ENCODE data around the gene TATDN2. TPM values are rescaled to one million over a fixed set of nuclear protein-coding genes. Genes with fewer than 3 reads are reported as not detected.

Gene TATDN2
- total RNA-seq, 2 donors from 2014 or later, result 9.8 to 14.3 TPM

- TF ChIP-seq, protein P1, sequence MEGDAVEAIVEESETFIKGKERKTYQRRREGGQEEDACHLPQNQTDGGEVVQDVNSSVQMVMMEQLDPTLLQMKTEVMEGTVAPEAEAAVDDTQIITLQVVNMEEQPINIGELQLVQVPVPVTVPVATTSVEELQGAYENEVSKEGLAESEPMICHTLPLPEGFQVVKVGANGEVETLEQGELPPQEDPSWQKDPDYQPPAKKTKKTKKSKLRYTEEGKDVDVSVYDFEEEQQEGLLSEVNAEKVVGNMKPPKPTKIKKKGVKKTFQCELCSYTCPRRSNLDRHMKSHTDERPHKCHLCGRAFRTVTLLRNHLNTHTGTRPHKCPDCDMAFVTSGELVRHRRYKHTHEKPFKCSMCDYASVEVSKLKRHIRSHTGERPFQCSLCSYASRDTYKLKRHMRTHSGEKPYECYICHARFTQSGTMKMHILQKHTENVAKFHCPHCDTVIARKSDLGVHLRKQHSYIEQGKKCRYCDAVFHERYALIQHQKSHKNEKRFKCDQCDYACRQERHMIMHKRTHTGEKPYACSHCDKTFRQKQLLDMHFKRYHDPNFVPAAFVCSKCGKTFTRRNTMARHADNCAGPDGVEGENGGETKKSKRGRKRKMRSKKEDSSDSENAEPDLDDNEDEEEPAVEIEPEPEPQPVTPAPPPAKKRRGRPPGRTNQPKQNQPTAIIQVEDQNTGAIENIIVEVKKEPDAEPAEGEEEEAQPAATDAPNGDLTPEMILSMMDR (IDR thresholded peaks at IDR 0.05), result no peak
- Histone ChIP-seq H3K4me1 (no peaks in the 10 kb centered on the region), H3K36me3 (no peaks in the 10 kb centered on the region), H3K9me3 (no peaks in the 10 kb centered on the region), H3K27me3 (no peaks in the 10 kb centered on the region), H3K4me3 (no peak overlapping the region), H3K27ac (no peak overlapping the region)
- no peak for DNase-seq (ENCODE audit: low spot score)
Measured at GRCh38 chr3:10232137-10232536, 16.1 kb upstream of the TATDN2 start.

DNA sequence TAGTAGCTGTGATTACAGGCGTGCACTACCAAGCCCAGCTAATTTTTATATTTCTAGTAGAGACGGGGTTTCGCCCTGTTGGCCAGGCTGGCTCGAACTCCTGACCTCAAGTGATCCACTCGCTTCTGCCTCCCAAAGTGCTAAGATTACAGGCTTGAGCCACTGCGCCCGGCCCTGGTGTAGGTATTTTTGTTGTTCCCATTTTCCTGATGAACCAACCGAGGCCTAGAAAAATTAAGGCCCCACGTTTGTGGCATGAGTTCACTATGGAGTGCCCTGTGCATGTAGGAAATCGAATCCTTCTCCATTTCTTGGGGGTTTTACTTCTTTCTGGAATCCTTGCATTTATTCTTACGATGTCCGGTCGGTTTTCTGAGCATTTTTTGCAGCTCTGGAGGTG lies 14.3 kb upstream of the TATDN2 start:
- Histone ChIP-seq H3K4me3 (no peak overlapping the region), H3K9me3 (no peaks in the 10 kb centered on the region), H3K27ac (no peak overlapping the region), H3K4me1 (no peaks in the 10 kb centered on the region), H3K36me3 (no peaks in the 10 kb centered on the region), H3K27me3 (no peaks in the 10 kb centered on the region)
- DNase-seq (ENCODE audit: low spot score), result no peak
- TF ChIP-seq, protein P1 (IDR thresholded peaks at IDR 0.05), result no peak

DNA sequence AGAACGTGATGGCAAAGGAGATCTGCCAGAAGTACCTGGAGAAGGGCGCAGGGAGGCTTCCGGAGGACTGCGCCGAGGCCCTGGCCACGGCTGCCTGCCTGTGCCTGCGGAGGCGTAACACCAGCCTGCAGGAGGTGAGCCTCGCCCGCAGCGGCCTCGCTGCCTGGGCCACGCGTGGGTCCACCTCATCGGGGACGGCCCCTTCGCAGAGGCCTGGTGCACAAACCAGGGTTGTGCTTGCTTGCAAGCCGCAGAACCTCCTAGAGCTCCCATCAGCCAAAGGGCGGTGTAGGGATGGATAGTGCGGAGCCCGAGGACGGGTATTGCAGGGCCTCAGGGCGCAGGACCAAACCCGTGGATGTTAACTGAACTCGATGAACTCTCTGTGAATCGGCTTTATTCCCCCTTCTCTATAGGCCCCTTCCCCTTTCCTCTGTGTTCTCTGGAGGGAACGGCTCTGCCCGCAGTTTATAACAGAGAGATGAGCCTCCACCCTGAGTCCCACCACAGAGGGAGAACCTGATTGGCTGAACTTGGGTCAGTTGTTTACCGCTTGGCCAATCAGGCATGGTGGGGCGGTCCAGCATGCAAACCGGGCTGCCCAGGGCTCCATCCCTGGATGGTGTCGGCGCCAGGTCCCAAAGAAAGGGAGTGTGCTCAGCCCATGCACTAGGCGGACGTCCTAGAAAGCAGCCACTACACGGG lies 13.6 kb upstream of the TATDN2 start:
- TF ChIP-seq, protein P1 (IDR thresholded peaks at IDR 0.05), result no peak
- H3K27me3 ChIP-seq, result no peaks in the 10 kb centered on the region
- H3K4me3 ChIP-seq, result no peak overlapping the region
- no peaks in the 10 kb centered on the region for H3K36me3 ChIP-seq
- no peak overlapping the region for H3K27ac ChIP-seq
- no peaks in the 10 kb centered on the region for H3K4me1 ChIP-seq
- no peaks in the 10 kb centered on the region for H3K9me3 ChIP-seq
- no peak for DNase-seq (ENCODE audit: low spot score)

GRCh38 chr3:10235551-10235950 lies 12.7 kb upstream of the TATDN2 start:
- Histone ChIP-seq H3K4me3 (no peak overlapping the region), H3K36me3 (no peaks in the 10 kb centered on the region), H3K9me3 (no peaks in the 10 kb centered on the region), H3K27me3 (no peaks in the 10 kb centered on the region), H3K4me1 (no peaks in the 10 kb centered on the region), H3K27ac (no peak overlapping the region)
- no peak for DNase-seq (ENCODE audit: low spot score)
- TF ChIP-seq, protein P1 (IDR thresholded peaks at IDR 0.05), result no peak

GRCh38 chr3:10238345-10239183 lies 9.7 kb upstream of the TATDN2 start:
- no peaks in the 10 kb centered on the region for H3K36me3 ChIP-seq
- H3K27ac ChIP-seq, result no peak overlapping the region
- no peaks in the 10 kb centered on the region for H3K4me1 ChIP-seq
- DNase-seq (ENCODE audit: low spot score), result no peak
- TF ChIP-seq, protein P1 (IDR thresholded peaks at IDR 0.05), result no peak
- H3K9me3 ChIP-seq, result no peaks in the 10 kb centered on the region
- H3K4me3 ChIP-seq, result no peak overlapping the region
- H3K27me3 ChIP-seq, result no peaks in the 10 kb centered on the region
